HEK293 (cell line): ENCODE measurements around the gene DNAJB14.

Source experiments
- KLF10 ChIP-seq: fragments of 450-650 bp; IDR thresholded peaks from 2 replicates; pipeline ENCODE4 v1.5.1; 2018; ENCODE audit warnings: missing biosample characterization, mild to moderate bottlenecking, missing genetic modification characterization
- ZBTB21 ChIP-seq: fragments of 450-650 bp; formaldehyde crosslinking; IDR thresholded peaks from 2 replicates; pipeline ENCODE4 v1.5.1; 2017; ENCODE audit warnings: missing biosample characterization, missing genetic modification characterization
- ZNF169 ChIP-seq: fragments of 450-650 bp; formaldehyde crosslinking; IDR thresholded peaks from 2 replicates; pipeline ENCODE4 v1.5.1; 2016; ENCODE audit warnings: missing biosample characterization, missing genetic modification characterization
- ZNF292 ChIP-seq: fragments of 450-650 bp; formaldehyde crosslinking; IDR thresholded peaks from 2 replicates; pipeline ENCODE4 v1.5.1; 2016; ENCODE audit warnings: low read depth, missing biosample characterization, missing genetic modification characterization, borderline replicate concordance
- ZNF626 ChIP-seq: fragments of 450-650 bp; sonication (Bioruptor Pico); formaldehyde crosslinking; IDR thresholded peaks from 2 replicates; pipeline ENCODE4 v1.5.1; 2018; ENCODE audit warnings: missing biosample characterization, missing genetic modification characterization, inconsistent platforms
- ZNF629 ChIP-seq: fragments of 450-650 bp; formaldehyde crosslinking; IDR thresholded peaks from 2 replicates; pipeline ENCODE4 v1.5.1; 2017; ENCODE audit warnings: missing biosample characterization, missing genetic modification characterization
- TF ChIP-seq, protein P1 (sequence below): fragments of 450-650 bp; formaldehyde crosslinking; IDR thresholded peaks from 2 replicates; pipeline ENCODE4 v1.5.1; 2016; ENCODE audit warnings: missing biosample characterization, missing genetic modification characterization
- TF ChIP-seq, protein P2 (sequence below): fragments of 450-650 bp; formaldehyde crosslinking; IDR thresholded peaks from 2 replicates; pipeline ENCODE4 v1.5.1; 2016; ENCODE audit warnings: missing biosample characterization, missing genetic modification characterization
- TF ChIP-seq, protein P3 (sequence below): fragments of 450-650 bp; formaldehyde crosslinking; IDR thresholded peaks from 2 replicates; pipeline ENCODE4 v1.5.1; 2016; ENCODE audit warnings: missing biosample characterization, missing genetic modification characterization
- TF ChIP-seq, protein P4 (sequence below): fragments of 450-650 bp; formaldehyde crosslinking; IDR thresholded peaks from 2 replicates; pipeline ENCODE4 v1.5.1; 2016; ENCODE audit warnings: missing biosample characterization, missing genetic modification characterization

DNA sequence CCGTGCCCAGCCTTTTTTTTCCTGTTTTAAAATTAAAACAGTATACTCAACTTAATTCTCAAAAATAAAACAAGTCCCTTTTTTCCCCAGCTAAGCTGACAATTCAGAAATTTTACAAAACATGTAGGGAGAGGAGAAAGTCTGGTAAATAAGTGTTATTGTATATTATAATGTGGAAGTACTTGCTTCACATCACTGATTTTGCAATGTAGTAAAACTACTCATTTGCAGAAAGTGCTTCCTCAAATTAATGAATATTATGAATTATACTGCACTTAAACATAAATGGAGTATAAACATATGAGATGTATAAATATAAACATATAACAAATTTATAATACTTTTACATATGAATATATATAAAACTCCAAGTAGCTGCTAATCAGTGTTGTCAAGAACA lies 15.3 kb upstream of the DNAJB14 start:
- TF ChIP-seq, protein P1, sequence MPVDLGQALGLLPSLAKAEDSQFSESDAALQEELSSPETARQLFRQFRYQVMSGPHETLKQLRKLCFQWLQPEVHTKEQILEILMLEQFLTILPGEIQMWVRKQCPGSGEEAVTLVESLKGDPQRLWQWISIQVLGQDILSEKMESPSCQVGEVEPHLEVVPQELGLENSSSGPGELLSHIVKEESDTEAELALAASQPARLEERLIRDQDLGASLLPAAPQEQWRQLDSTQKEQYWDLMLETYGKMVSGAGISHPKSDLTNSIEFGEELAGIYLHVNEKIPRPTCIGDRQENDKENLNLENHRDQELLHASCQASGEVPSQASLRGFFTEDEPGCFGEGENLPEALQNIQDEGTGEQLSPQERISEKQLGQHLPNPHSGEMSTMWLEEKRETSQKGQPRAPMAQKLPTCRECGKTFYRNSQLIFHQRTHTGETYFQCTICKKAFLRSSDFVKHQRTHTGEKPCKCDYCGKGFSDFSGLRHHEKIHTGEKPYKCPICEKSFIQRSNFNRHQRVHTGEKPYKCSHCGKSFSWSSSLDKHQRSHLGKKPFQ, result no peak
- TF ChIP-seq, protein P2, sequence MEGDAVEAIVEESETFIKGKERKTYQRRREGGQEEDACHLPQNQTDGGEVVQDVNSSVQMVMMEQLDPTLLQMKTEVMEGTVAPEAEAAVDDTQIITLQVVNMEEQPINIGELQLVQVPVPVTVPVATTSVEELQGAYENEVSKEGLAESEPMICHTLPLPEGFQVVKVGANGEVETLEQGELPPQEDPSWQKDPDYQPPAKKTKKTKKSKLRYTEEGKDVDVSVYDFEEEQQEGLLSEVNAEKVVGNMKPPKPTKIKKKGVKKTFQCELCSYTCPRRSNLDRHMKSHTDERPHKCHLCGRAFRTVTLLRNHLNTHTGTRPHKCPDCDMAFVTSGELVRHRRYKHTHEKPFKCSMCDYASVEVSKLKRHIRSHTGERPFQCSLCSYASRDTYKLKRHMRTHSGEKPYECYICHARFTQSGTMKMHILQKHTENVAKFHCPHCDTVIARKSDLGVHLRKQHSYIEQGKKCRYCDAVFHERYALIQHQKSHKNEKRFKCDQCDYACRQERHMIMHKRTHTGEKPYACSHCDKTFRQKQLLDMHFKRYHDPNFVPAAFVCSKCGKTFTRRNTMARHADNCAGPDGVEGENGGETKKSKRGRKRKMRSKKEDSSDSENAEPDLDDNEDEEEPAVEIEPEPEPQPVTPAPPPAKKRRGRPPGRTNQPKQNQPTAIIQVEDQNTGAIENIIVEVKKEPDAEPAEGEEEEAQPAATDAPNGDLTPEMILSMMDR, result no peak
- TF ChIP-seq, protein P3, sequence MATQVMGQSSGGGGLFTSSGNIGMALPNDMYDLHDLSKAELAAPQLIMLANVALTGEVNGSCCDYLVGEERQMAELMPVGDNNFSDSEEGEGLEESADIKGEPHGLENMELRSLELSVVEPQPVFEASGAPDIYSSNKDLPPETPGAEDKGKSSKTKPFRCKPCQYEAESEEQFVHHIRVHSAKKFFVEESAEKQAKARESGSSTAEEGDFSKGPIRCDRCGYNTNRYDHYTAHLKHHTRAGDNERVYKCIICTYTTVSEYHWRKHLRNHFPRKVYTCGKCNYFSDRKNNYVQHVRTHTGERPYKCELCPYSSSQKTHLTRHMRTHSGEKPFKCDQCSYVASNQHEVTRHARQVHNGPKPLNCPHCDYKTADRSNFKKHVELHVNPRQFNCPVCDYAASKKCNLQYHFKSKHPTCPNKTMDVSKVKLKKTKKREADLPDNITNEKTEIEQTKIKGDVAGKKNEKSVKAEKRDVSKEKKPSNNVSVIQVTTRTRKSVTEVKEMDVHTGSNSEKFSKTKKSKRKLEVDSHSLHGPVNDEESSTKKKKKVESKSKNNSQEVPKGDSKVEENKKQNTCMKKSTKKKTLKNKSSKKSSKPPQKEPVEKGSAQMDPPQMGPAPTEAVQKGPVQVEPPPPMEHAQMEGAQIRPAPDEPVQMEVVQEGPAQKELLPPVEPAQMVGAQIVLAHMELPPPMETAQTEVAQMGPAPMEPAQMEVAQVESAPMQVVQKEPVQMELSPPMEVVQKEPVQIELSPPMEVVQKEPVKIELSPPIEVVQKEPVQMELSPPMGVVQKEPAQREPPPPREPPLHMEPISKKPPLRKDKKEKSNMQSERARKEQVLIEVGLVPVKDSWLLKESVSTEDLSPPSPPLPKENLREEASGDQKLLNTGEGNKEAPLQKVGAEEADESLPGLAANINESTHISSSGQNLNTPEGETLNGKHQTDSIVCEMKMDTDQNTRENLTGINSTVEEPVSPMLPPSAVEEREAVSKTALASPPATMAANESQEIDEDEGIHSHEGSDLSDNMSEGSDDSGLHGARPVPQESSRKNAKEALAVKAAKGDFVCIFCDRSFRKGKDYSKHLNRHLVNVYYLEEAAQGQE, result no peak
- TF ChIP-seq ZNF292 (tag by site-specific recombination) (no peak), ZBTB21 (tag by site-specific recombination) (no peak), ZNF629 (no peak), KLF10 (tag by site-specific recombination) (no peak), ZNF626 (tag by site-specific recombination) (no peak), ZNF169 (no peak)
- TF ChIP-seq, protein P4, sequence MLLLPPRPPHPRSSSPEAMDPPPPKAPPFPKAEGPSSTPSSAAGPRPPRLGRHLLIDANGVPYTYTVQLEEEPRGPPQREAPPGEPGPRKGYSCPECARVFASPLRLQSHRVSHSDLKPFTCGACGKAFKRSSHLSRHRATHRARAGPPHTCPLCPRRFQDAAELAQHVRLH (tag by site-specific recombination), result no peak
